Vagina (tissue), 2 donors: ENCODE data around the gene PGM2L1. TPM values are rescaled to one million over a fixed set of nuclear protein-coding genes. Genes with fewer than 3 reads are reported as not detected.

ENCODE experiments used
- DNase-seq, 2 donors: peaks; one replicate each; pipeline ENCODE4 v3.0.0-alpha.2; 2017; ENCODE audit errors: extremely low spot score in 2 of 2
- H3K27ac ChIP-seq: fragments of 200-600 bp; sonication (generic); one replicate; pipeline ENCODE4 v1.5.1; 2019
- H3K27me3 ChIP-seq: fragments of 200-600 bp; sonication (generic); one replicate; pipeline ENCODE4 v1.5.1; 2019
- H3K36me3 ChIP-seq, 2 donors: fragments of 200-600 bp; sonication (generic); one replicate each; pipeline ENCODE4 v1.5.1; 2017 to 2019
- H3K4me1 ChIP-seq: fragments of 200-600 bp; sonication (generic); one replicate; pipeline ENCODE4 v1.5.1; 2019
- H3K4me3 ChIP-seq, 2 donors: fragments of 200-600 bp; sonication (generic); 1 replicate in 1 of 2; 2 replicates in 1 of 2; pipeline ENCODE4 v1.5.1; 2016 to 2019
- H3K9me3 ChIP-seq: fragments of 200-600 bp; sonication (generic); one replicate; pipeline ENCODE4 v1.5.1; 2019
- CTCF ChIP-seq, 3 experiments: fragments of 450-650 bp in 2 of 3; fragments of 200-600 bp in 1 of 3; sonication (generic) in 1 of 3; IDR thresholded peaks; one replicate each; pipeline ENCODE4 v1.5.1; 2017 to 2019; ENCODE audit warnings: antibody characterized with exemption in 3 of 3, mild to moderate bottlenecking in 2 of 3, moderate library complexity in 2 of 3
- POLR2A ChIP-seq, 2 donors: fragments of 450-650 bp; IDR thresholded peaks; one replicate each; pipeline ENCODE4 v1.6.1; 2017; ENCODE audit warnings: antibody characterized with exemption in 2 of 2, mild to moderate bottlenecking in 2 of 2, moderate library complexity in 2 of 2
- POLR2AphosphoS5 ChIP-seq, 2 donors: sonication (generic); formaldehyde crosslinking; IDR thresholded peaks; one replicate each; pipeline ENCODE4 v1.9.0; 2017; ENCODE audit warnings: antibody characterized with exemption in 2 of 2, mild to moderate bottlenecking in 2 of 2, low read depth in 1 of 2; ENCODE audit not compliant: insufficient read depth in 1 of 2
- intact Hi-C: fragments of 100-400 bp; cut with DNase I; formaldehyde crosslinking; loops from one replicate; pipeline ENCODE4 v1.15.1; 2023
- total RNA-seq: library from RNA; depleted of rRNA; stranded (reverse); fragments of >200 nt; gene quantifications from one replicate; pipeline ENCODE4 v1.2.3, GENCODE V29; 2016

The PGM2L1 gene
- total RNA-seq, 1 donor from 2014 or later: 10.6 TPM

- Histone ChIP-seq H3K36me3 (peaks cover 0 to 27% of the 10 kb centered on the region in 2 donors), H3K4me3 (no peak overlapping the region), H3K27me3 (no peaks in the 10 kb centered on the region), H3K4me1 (no peaks in the 10 kb centered on the region), H3K27ac (no peak overlapping the region), H3K9me3 (no peaks in the 10 kb centered on the region)
- intact Hi-C loops: no loop called here
- DNase-seq: no peak
- TF ChIP-seq CTCF (IDR thresholded peaks at IDR 0.05) (no peak), POLR2A (IDR thresholded peaks at IDR 0.05) (no peak), POLR2AphosphoS5 (IDR thresholded peaks at IDR 0.05; ENCODE audit: insufficient read depth in 1 of 2, low read depth in 1 of 2) (no peak)
Measured at GRCh38 chr11:74357449-74357848, 40.8 kb downstream of the PGM2L1 start.

DNA sequence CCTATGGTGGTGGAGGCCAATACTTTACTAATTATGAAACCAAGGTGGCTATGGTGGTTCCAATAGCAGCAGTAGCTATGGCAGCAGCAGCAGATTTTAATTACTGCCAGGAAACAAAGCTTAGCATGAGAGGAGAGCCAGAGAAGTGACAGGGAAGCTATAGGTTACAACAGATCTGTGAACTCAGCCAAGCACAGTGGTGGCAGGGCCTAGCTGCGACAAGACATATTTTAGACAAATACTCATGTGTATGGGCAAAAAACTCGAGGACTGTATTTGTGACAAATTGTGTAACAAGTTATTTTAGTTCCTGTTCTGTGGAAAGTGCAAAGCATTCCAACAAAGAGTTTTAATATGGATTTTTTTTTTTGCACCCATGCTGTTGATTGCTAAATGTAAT is 42.6 kb downstream of the PGM2L1 start:
- no peaks in the 10 kb centered on the region for H3K4me1 ChIP-seq
- intact Hi-C loops: no loop called here
- H3K27ac ChIP-seq: no peak overlapping the region
- TF ChIP-seq POLR2AphosphoS5 (IDR thresholded peaks at IDR 0.05; ENCODE audit: insufficient read depth in 1 of 2, low read depth in 1 of 2): no peak
- no peak for TF ChIP-seq POLR2A (IDR thresholded peaks at IDR 0.05)
- no peak for TF ChIP-seq CTCF (IDR thresholded peaks at IDR 0.05)
- DNase-seq: no peak
- H3K27me3 ChIP-seq: no peaks in the 10 kb centered on the region
- H3K4me3 ChIP-seq: no peak overlapping the region
- peaks cover 0 to 15% of the 10 kb centered on the region in 2 donors for H3K36me3 ChIP-seq
- no peaks in the 10 kb centered on the region for H3K9me3 ChIP-seq

DNA sequence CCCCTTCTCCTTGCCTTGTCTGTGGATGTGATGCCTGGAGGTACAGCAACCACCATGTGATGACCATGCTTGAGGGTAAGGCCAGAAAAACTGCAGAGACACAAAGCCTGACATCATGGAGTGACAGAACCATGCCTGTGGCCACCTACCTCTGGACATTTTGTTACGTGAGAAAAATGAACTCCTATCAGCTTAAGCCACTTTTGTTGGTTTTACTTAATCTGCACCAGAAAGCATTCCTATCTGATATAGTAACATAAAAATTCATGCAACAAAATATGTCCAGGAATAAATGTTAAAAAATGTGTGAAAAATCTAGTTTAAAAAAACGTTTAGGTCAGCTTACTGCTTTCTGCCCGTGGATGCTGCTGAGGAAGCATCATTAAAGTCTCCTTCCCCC is 44.2 kb downstream of the PGM2L1 start:
- Histone ChIP-seq H3K4me1 (no peaks in the 10 kb centered on the region), H3K27ac (no peak overlapping the region), H3K9me3 (no peaks in the 10 kb centered on the region), H3K36me3 (peaks cover 0 to 5% of the 10 kb centered on the region in 2 donors), H3K4me3 (no peak overlapping the region), H3K27me3 (no peaks in the 10 kb centered on the region)
- no peak for TF ChIP-seq POLR2AphosphoS5 (IDR thresholded peaks at IDR 0.05; ENCODE audit: insufficient read depth in 1 of 2, low read depth in 1 of 2)
- TF ChIP-seq CTCF (IDR thresholded peaks at IDR 0.05): no peak
- no peak for TF ChIP-seq POLR2A (IDR thresholded peaks at IDR 0.05)
- intact Hi-C loops: no loop called here
- DNase-seq: no peak

DNA sequence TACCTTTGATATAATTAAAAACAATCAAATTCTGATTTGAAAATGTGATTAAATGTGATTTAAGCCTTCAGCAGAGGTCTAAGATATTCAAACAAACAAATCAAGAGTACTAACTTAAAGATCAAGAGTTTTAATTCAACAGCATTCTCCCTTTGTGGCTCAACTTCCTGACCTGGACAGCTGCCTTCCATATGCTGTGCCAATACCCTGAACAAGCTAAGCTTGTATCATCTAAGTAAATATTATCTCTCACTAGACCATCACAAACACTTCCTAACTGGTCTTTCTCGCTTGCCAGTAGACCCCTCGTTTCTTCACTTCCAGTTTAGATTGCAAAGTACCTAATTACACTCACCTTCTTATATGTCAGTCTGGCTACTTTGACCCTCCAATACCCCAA is 50.9 kb downstream of the PGM2L1 start:
- TF ChIP-seq POLR2AphosphoS5 (IDR thresholded peaks at IDR 0.05; ENCODE audit: insufficient read depth in 1 of 2, low read depth in 1 of 2) (no peak), CTCF (IDR thresholded peaks at IDR 0.05) (no peak), POLR2A (IDR thresholded peaks at IDR 0.05) (no peak)
- DNase-seq: no peak
- Histone ChIP-seq H3K36me3 (no peaks in the 10 kb centered on the region), H3K4me3 (no peak overlapping the region), H3K27ac (no peak overlapping the region), H3K9me3 (no peaks in the 10 kb centered on the region), H3K4me1 (no peaks in the 10 kb centered on the region), H3K27me3 (no peaks in the 10 kb centered on the region)
- intact Hi-C loops: no loop called here

DNA sequence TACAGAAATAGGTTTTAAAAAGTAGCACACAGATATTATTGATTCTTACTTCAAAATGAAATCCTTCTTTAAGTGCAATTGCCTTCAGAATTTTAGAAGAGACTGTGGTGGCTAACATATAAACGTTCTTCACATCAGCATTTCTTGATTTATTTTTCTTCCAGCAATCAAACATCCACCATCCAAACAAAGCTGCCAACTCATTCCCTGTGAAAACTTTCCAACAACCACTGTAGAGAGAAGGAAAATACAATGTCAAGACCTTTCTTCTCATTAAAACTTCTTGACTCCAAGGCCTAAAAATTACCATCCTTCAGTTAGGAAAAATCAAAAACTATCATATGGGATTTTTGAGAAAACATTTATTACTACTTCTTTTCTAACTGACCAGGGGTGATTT is 52.8 kb downstream of the PGM2L1 start:
- Histone ChIP-seq H3K36me3 (no peaks in the 10 kb centered on the region), H3K4me1 (no peaks in the 10 kb centered on the region), H3K9me3 (no peaks in the 10 kb centered on the region), H3K27ac (no peak overlapping the region), H3K27me3 (no peaks in the 10 kb centered on the region), H3K4me3 (no peak overlapping the region)
- intact Hi-C loops: no loop called here
- TF ChIP-seq POLR2AphosphoS5 (IDR thresholded peaks at IDR 0.05; ENCODE audit: insufficient read depth in 1 of 2, low read depth in 1 of 2) (no peak), POLR2A (IDR thresholded peaks at IDR 0.05) (no peak)
- DNase-seq: no peak
